GM10266 (cell line): Measurements from ENCODE around the gene OGFOD1.

ENCODE experiments used
- DNase-seq: peaks from one replicate; pipeline ENCODE4 v3.0.0; 2012; ENCODE audit errors: extremely low spot score
- TF ChIP-seq, protein P1 (sequence below): IDR thresholded peaks from 2 replicates; pipeline ENCODE4 v1.5.1; 2012; ENCODE audit warnings: mild to moderate bottlenecking, low read depth; ENCODE audit not compliant: control insufficient read depth, insufficient read depth; ENCODE audit errors: missing control alignments

The OGFOD1 gene

DNA sequence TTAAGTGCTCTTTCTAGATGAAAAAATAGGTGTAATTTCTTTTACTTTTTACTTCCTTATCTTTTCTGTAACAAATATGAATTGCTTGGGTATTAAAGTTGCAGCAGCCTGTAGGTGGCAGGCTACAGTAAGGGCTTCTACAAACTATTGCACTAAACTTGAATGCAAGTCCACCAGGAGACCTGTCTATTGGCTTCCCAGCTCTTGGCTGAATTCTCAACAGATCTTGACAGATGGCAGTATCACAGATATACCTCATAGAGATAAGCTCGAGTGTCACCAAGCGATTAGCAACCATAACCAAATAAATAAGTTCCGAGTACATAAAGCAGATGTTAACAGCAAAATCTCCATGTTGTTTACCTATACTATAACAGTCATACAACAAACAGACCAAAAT lies 62.6 kb downstream of the OGFOD1 start:
- DNase-seq, result peak; percentile 36
- TF ChIP-seq, protein P1, sequence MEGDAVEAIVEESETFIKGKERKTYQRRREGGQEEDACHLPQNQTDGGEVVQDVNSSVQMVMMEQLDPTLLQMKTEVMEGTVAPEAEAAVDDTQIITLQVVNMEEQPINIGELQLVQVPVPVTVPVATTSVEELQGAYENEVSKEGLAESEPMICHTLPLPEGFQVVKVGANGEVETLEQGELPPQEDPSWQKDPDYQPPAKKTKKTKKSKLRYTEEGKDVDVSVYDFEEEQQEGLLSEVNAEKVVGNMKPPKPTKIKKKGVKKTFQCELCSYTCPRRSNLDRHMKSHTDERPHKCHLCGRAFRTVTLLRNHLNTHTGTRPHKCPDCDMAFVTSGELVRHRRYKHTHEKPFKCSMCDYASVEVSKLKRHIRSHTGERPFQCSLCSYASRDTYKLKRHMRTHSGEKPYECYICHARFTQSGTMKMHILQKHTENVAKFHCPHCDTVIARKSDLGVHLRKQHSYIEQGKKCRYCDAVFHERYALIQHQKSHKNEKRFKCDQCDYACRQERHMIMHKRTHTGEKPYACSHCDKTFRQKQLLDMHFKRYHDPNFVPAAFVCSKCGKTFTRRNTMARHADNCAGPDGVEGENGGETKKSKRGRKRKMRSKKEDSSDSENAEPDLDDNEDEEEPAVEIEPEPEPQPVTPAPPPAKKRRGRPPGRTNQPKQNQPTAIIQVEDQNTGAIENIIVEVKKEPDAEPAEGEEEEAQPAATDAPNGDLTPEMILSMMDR, result peak; percentile 62

DNA sequence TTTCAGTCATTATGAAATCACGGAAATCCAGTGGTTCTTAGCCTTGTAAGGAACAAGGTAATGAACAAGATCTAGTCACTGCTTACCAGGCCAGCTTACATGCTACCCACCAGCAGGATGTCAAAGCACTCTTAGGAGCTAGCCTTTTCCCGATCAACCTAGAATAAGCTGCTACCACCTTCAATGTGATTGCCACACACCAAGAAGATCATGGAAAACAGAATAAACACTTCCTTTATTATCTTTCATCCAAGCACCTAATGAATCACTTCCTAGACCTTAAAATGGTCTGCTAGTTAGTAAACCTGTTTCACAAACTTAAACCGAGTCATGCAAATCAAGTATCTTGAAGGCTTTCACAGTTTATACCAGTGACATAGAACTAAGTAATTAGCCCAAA lies 63.5 kb downstream of the OGFOD1 start:
- DNase-seq, result no peak
- TF ChIP-seq, protein P1, result no peak

DNA sequence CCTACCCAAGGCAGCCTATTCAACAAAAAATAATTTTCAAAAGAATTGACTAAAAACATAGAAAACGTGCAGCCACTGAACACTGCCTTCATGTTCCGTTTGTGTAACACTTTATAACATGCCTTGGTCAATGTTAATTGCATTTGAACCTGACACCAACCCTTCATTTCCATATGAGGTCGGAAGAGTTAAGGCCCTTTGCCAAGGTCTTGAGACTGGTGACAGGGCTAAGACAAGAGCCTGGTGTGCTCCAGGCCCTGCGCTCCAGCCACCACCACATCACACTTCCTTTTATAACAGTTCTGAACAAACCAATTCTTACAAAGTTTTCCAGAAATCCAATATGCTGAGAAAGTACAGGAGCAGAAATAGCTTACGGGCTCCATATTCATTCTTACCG lies 64.3 kb downstream of the OGFOD1 start:
- DNase-seq, result no peak

DNA sequence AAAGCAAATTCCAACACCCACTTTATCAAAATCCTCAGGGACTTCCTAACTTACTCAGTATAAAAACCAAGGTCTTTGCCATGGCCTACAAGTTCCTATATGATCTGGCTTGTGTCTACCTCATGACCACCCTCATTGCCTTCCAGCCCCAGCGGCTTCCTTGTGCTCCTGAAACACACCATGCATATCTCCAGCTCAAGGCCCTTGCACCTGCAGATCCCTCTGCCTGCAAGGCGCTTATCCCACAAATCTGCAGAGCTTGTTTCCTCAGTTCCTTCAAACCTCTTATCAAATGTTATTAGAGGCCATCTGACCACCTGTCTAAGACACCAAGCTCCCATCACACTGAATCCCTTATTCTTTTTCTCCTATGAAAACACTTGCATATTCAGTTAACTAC lies 65.9 kb downstream of the OGFOD1 start:
- no peak for DNase-seq
- TF ChIP-seq, protein P1, result no peak

More for the DNA sequence above, 64.3 kb downstream of the OGFOD1 start:
- TF ChIP-seq, protein P1, result no peak

DNA sequence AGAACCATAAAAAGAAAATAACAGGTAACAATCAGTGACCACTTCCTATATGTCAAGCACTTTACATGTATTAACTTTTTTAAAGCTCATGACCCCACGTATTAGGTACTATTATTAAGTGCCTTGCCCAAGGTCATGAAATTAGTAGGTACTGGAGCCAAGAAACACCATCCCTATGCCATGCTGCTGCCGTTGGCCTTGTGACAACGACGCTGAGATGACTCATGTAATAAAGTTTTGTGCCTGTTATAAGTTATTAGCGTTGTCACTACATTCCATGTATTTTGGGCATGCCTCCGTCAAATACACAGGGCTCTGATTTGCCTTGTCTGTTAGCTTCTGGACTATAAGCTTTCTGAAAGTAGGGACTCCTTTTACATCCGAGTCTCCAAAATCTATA lies 67.1 kb downstream of the OGFOD1 start:
- TF ChIP-seq, protein P1, result no peak
- no peak for DNase-seq

DNA sequence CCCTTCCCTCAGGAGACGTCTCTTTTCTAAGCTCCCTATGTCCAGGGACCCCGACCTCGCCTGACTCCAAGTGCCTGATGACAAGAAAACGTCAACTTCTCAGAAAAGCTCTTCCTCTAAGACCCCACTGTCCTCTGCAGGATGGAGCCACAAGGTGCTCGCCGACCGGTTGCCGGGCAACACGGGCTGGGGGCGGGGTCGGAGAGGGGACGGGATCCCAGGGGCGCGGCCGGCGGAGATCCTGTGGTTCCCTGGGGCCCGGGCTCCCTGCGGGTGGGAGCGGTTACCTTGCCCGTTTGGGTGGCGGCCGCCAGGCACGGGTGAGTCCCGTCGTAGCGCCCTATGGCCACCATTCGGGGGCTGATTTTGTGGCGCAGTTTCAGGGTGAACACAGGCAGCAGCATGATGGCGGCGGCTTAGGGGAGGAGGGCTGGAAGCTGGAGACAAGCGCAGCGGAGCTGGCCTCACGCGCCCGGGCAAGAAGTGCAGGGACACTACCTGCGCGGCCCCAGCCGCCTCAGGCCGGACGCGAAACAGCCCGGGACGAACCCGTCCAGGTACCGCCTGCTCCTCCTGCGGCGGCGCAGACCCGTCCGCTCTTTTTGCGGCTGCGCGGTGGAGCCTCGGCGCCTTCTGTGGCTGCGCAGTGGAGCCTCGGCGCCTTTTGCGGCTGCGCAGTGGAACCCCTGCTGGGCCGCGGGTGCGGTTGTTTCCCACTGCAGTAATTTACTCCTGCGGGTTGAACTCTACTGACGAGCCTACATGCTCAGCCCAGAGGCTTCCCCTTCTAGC lies 68.3 kb downstream of the OGFOD1 start, which contains the start of gene BBS2:
Gene BBS2, minus strand, starts transcription at position 566 of the 792 bp plus-strand sequence. Its CDS starts 162 bp downstream, at position 404.
- peak; percentile 90 for DNase-seq
- TF ChIP-seq, protein P1, result no peak

DNA sequence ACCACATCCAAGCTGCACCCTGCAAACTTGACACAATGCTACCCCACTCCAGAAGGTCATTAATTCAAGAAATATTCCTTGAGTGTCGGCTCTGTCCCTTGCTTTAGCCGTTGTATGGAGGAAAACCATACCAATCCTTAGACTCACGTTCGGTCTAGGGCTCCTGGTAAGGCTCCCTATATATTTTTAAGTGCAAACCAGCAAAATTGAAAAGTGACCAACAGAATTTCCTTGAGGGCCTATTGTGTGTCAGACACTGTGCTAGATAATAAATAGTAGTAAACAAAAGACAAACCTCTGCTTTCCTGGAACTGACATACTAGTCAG lies 68.9 kb downstream of the OGFOD1 start:
- TF ChIP-seq, protein P1, result no peak
- no peak for DNase-seq
